Caki2 (cell line): ENCODE results near the gene ARHGEF40. TPM values are rescaled to one million over a fixed set of nuclear protein-coding genes. Genes with fewer than 3 reads are reported as not detected.

Source experiments
- DNase-seq: peaks from one replicate; pipeline ENCODE4 v3.0.0-alpha.2; 2015; ENCODE audit warnings: low read depth
- in situ Hi-C: cut with HindIII; loops from 2 replicates; pipeline ENCODE4 v1.10.0; 2016; ENCODE audit warnings: low sequenced_read_pairs, low pct_unique_long_range_greater_than_20kb, mixed read lengths
- total RNA-seq: library from RNA; depleted of rRNA; stranded (reverse); fragments of >200 nt; shearing (Covaris generic); gene quantifications from 2 replicates; pipeline ENCODE4 v1.2.3, GENCODE V29; 2014; ENCODE audit warnings: low replicate concordance

The ARHGEF40 gene
- total RNA-seq, 1 experiment from 2014 or later, result 35.9 TPM

- in situ Hi-C loops, result no loop called here
- DNase-seq, result no peak
Observed at GRCh38 chr14:21073921-21074320, 3.8 kb downstream of the ARHGEF40 start.

GRCh38 chr14:21074398-21075272 lies 4.5 kb downstream of the ARHGEF40 start:
- in situ Hi-C loops, result no loop called here
- DNase-seq, result no peak

- DNase-seq, result no peak
- in situ Hi-C loops, result no loop called here
Observed at GRCh38 chr14:21075719-21076437, 5.8 kb downstream of the ARHGEF40 start.

GRCh38 chr14:21077672-21078071 lies 7.6 kb downstream of the ARHGEF40 start:
- DNase-seq, result no peak
- in situ Hi-C loops, result no loop called here

GRCh38 chr14:21078287-21078686 lies 8.2 kb downstream of the ARHGEF40 start:
- in situ Hi-C loops, result no loop called here
- DNase-seq, result no peak

- no peak for DNase-seq
- in situ Hi-C loops, result no loop called here
Observed at GRCh38 chr14:21078726-21079125, 8.6 kb downstream of the ARHGEF40 start.

GRCh38 chr14:21081521-21082142 lies 11.5 kb downstream of the ARHGEF40 start:
- in situ Hi-C loops, result no loop called here
- no peak for DNase-seq

- in situ Hi-C loops, result no loop called here
- DNase-seq, result no peak
Observed at GRCh38 chr14:21083565-21084325, 13.6 kb downstream of the ARHGEF40 start.

- no peak for DNase-seq
- in situ Hi-C loops, result no loop called here
Observed at GRCh38 chr14:21084396-21084795, 14.3 kb downstream of the ARHGEF40 start.

- peak; percentile 67 for DNase-seq
- in situ Hi-C loops, result no loop called here
Observed at GRCh38 chr14:21084998-21085853, 15.1 kb downstream of the ARHGEF40 start.

- in situ Hi-C loops, result no loop called here
- no peak for DNase-seq
Observed at GRCh38 chr14:21086908-21087293, 16.8 kb downstream of the ARHGEF40 start.

GRCh38 chr14:21087294-21088091 lies 17.4 kb downstream of the ARHGEF40 start:
- peak; percentile 67 for DNase-seq
- in situ Hi-C loops, result no loop called here

- no peak for DNase-seq
- in situ Hi-C loops, result no loop called here
Observed at GRCh38 chr14:21088687-21089086, 18.6 kb downstream of the ARHGEF40 start.

GRCh38 chr14:21089271-21089670 lies 19.2 kb downstream of the ARHGEF40 start:
- in situ Hi-C loops, result no loop called here
- DNase-seq, result no peak

GRCh38 chr14:21089877-21090193 lies 19.7 kb downstream of the ARHGEF40 start:
- in situ Hi-C loops, result no loop called here
- DNase-seq, result no peak

- no peak for DNase-seq
- in situ Hi-C loops, result no loop called here
Observed at GRCh38 chr14:21090194-21090939, 20.3 kb downstream of the ARHGEF40 start.
